Spleen (tissue), 11 donors: ENCODE data around the gene TPCN2. TPM values are rescaled to one million over a fixed set of nuclear protein-coding genes. Genes with fewer than 3 reads are reported as not detected.
A peak's percentile ranks its signal among the peaks of the same experiment; 100 is the strongest.

Experiments
- DNase-seq: peaks from one replicate; pipeline ENCODE4 v3.0.0-alpha.2; 2020
- H3K27ac ChIP-seq, 8 donors: fragments of 200-600 bp; sonication (generic) in 7 of 8; 1 replicate in 4 of 8; 2 replicates in 4 of 8; pipeline versions ENCODE4 v1.5.0 to v1.8.0; 2016 to 2021; ENCODE audit warnings: inconsistent platforms in 4 of 8, mild to moderate bottlenecking in 4 of 8, moderate library complexity in 1 of 8
- H3K27me3 ChIP-seq, 7 donors: fragments of 200-600 bp; sonication (generic) in 6 of 7; replicated peaks in 1 of 7; 1 replicate in 4 of 7; 2 replicates in 3 of 7; pipeline versions ENCODE4 v1.5.0 to v1.8.0; 2016 to 2021; ENCODE audit warnings: inconsistent platforms in 3 of 7, mild to moderate bottlenecking in 1 of 7
- H3K36me3 ChIP-seq, 6 donors: fragments of 200-600 bp; sonication (generic) in 5 of 6; 1 replicate in 4 of 6; 2 replicates in 2 of 6; pipeline versions ENCODE4 v1.5.0 to v1.8.0; 2016 to 2021; ENCODE audit warnings: inconsistent platforms in 2 of 6
- H3K4me1 ChIP-seq, 6 donors: fragments of 200-600 bp; sonication (generic) in 5 of 6; 1 replicate in 3 of 6; 2 replicates in 3 of 6; pipeline versions ENCODE4 v1.5.0 to v1.8.0; 2016 to 2021; ENCODE audit warnings: inconsistent platforms in 3 of 6
- H3K4me3 ChIP-seq, 8 donors: fragments of 200-600 bp; sonication (generic) in 7 of 8; 1 replicate in 4 of 8; 2 replicates in 4 of 8; pipeline versions ENCODE4 v1.5.0 to v1.8.0; 2016 to 2021; ENCODE audit warnings: inconsistent platforms in 4 of 8, mild to moderate bottlenecking in 4 of 8, moderate library complexity in 2 of 8
- H3K9me3 ChIP-seq, 8 donors: fragments of 200-600 bp; sonication (generic) in 7 of 8; 1 replicate in 4 of 8; 2 replicates in 4 of 8; pipeline versions ENCODE4 v1.5.0 to v1.8.0; 2016 to 2021; ENCODE audit warnings: inconsistent platforms in 4 of 8
- POLR2A ChIP-seq, 3 donors: fragments of 450-650 bp; IDR thresholded peaks; one replicate each; pipeline ENCODE4 v1.5.1; 2017; ENCODE audit warnings: antibody characterized with exemption in 3 of 3, mild to moderate bottlenecking in 1 of 3
- POLR2AphosphoS5 ChIP-seq, 3 donors: sonication (generic); formaldehyde crosslinking; IDR thresholded peaks; one replicate each; pipeline ENCODE4 v1.5.1; 2017; ENCODE audit warnings: antibody characterized with exemption in 3 of 3
- WGBS, 5 donors: extraction: QIAGEN DNeasy Blood & Tissue Kit in 3 of 5; methylation state at CpG; one replicate each; pipeline versions ENCODE4 v1.1.5 to v1.1.7; 2013 to 2018; 5-methylcytosine and 5-hydroxymethylcytosine counted together
- intact Hi-C: fragments of 100-400 bp; cut with DNase I; formaldehyde crosslinking; loops from one replicate; pipeline ENCODE4 v1.15.0; 2023; ENCODE audit warnings: low total_unique reads
- polyA plus RNA-seq, 3 donors: library from polyadenylated mRNA; stranded (reverse); fragments of 200-250 nt; gene quantifications; one replicate each; pipeline ENCODE4 v1.2.1, GENCODE V29; 2013
- total RNA-seq, 7 donors: library from RNA; depleted of rRNA in 3 of 7; stranded (reverse); fragments of >200 nt in 3 of 7; fragmentation: NEBNext Ultra II Directional in 4 of 7; extraction: Animal tissue kit (Norgen Biotek cat#: 25700) in 4 of 7; gene quantifications; one replicate each; pipeline versions ENCODE4 v1.1.0 to v1.2.1, GENCODE V29; 2016 to 2021
- TF ChIP-seq, protein P1 (sequence below), 11 experiments: fragments of 200-600 bp in 7 of 11; fragments of 450-650 bp in 4 of 11; sonication (generic) in 4 of 11; IDR thresholded peaks in 8 of 11; conservative IDR thresholded peaks in 3 of 11; 1 replicate in 7 of 11; 2 replicates in 4 of 11; pipeline versions ENCODE4 v1.4.0 to v1.8.0; 2016 to 2021; ENCODE audit warnings: antibody characterized with exemption in 11 of 11, inconsistent platforms in 4 of 11, mild to moderate bottlenecking in 1 of 11
- donor health status: healthy with polysubstance abuse.
- donor health status: DM: no; HTN: no; CAD: no; lungs with moderate emphysema.
- donor health status: DM: no; HTN: no; CAD: no.
- donor health status: Bipolar disorder and iron deficiency.
- donor health status: healthy.
- donor health status: DM: no; HTN: no; CAD: no.
- donor health status: DM: yes; HTN: yes; CAD: no.

Gene TPCN2
- total and polyA plus RNA-seq, 10 donors, result 3.6 to 30.4 (median 24.1) TPM

- Histone ChIP-seq H3K4me3 (no peak overlapping the region), H3K4me1 (peaks cover 0 to 6% (median 0%) of the 10 kb centered on the region in 6 donors), H3K27ac (no peak overlapping the region), H3K36me3 (peaks cover 0 to 54% (median 3%) of the 10 kb centered on the region in 6 donors), H3K27me3 (no peaks in the 10 kb centered on the region), H3K9me3 (peaks cover 0 to 6% (median 5%) of the 10 kb centered on the region in 8 donors)
- WGBS, 5 donors, result 84 to 91% (median 87%) methylated on average over 10 of the region's 10 CpGs
- intact Hi-C loops, result no loop called here
- DNase-seq, result no peak
- no peak for TF ChIP-seq POLR2A (IDR thresholded peaks at IDR 0.05)
- TF ChIP-seq, protein P1, sequence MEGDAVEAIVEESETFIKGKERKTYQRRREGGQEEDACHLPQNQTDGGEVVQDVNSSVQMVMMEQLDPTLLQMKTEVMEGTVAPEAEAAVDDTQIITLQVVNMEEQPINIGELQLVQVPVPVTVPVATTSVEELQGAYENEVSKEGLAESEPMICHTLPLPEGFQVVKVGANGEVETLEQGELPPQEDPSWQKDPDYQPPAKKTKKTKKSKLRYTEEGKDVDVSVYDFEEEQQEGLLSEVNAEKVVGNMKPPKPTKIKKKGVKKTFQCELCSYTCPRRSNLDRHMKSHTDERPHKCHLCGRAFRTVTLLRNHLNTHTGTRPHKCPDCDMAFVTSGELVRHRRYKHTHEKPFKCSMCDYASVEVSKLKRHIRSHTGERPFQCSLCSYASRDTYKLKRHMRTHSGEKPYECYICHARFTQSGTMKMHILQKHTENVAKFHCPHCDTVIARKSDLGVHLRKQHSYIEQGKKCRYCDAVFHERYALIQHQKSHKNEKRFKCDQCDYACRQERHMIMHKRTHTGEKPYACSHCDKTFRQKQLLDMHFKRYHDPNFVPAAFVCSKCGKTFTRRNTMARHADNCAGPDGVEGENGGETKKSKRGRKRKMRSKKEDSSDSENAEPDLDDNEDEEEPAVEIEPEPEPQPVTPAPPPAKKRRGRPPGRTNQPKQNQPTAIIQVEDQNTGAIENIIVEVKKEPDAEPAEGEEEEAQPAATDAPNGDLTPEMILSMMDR (IDR thresholded peaks at IDR 0.05 in 8 of 11, conservative IDR thresholded peaks at IDR 0.05 in 3 of 11), result no peak
Observed at GRCh38 chr11:69093106-69093505, 44.4 kb downstream of the TPCN2 start.

- Histone ChIP-seq H3K27ac (no peak overlapping the region), H3K9me3 (peaks cover 0 to 6% (median 5%) of the 10 kb centered on the region in 8 donors), H3K4me1 (peaks cover 0 to 5% (median 0%) of the 10 kb centered on the region in 6 donors), H3K4me3 (no peak overlapping the region), H3K36me3 (peaks cover 0 to 42% (median 2%) of the 10 kb centered on the region in 6 donors), H3K27me3 (peaks cover 0 to 3% (median 0%) of the 10 kb centered on the region in 7 donors)
- WGBS, 5 donors, result 67 to 84% (median 80%) methylated on average over 13 to 16 of the region's 16 CpGs
- DNase-seq, result no peak
- intact Hi-C loops, result no loop called here
- TF ChIP-seq POLR2AphosphoS5 (IDR thresholded peaks at IDR 0.05), result peak in 2 of 3 donors; percentile 10 to 38
- no peak for TF ChIP-seq POLR2A (IDR thresholded peaks at IDR 0.05)
- TF ChIP-seq, protein P1 (IDR thresholded peaks at IDR 0.05 in 8 of 11, conservative IDR thresholded peaks at IDR 0.05 in 3 of 11), result no peak
Observed at GRCh38 chr11:69094111-69094914, 45.6 kb downstream of the TPCN2 start.

DNA sequence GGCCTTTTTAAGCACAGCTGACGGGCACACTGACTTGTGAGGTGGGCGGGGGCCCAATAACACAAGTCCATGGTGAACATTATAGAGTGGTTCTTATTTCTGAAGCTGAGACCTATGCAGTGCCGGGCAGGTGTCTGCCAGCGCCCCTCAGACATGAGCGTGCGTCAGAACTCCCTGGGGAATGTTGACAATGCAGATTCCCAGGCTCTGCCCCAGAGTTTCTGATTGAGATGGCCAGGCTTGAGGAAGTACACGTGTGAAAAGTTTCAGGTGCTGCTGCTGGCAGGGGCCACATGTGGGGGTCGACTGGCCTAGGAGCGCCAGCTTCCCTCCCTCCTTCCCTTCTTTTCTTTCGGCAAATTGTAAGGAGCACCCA, 46.2 kb downstream of the TPCN2 start:
- WGBS, 5 donors, result 73 to 91% (median 82%) methylated on average over 9 to 10 of the region's 10 CpGs
- Histone ChIP-seq H3K9me3 (peaks cover 0 to 6% (median 5%) of the 10 kb centered on the region in 8 donors), H3K27ac (no peak overlapping the region), H3K27me3 (peaks cover 0 to 9% (median 0%) of the 10 kb centered on the region in 7 donors), H3K4me3 (no peak overlapping the region), H3K36me3 (peaks cover 0 to 36% (median 2%) of the 10 kb centered on the region in 6 donors), H3K4me1 (peaks cover 0 to 5% (median 0%) of the 10 kb centered on the region in 6 donors)
- DNase-seq, result no peak
- TF ChIP-seq POLR2AphosphoS5 (IDR thresholded peaks at IDR 0.05), result no peak
- no peak for TF ChIP-seq POLR2A (IDR thresholded peaks at IDR 0.05)
- TF ChIP-seq, protein P1 (IDR thresholded peaks at IDR 0.05 in 8 of 11, conservative IDR thresholded peaks at IDR 0.05 in 3 of 11), result no peak
- intact Hi-C loops, result no loop called here

GRCh38 chr11:69095300-69095699, 46.6 kb downstream of the TPCN2 start:
- Histone ChIP-seq H3K27ac (no peak overlapping the region), H3K27me3 (peaks cover 0 to 13% (median 0%) of the 10 kb centered on the region in 7 donors), H3K4me1 (peaks cover 0 to 5% (median 0%) of the 10 kb centered on the region in 6 donors), H3K9me3 (peaks cover 0 to 6% (median 5%) of the 10 kb centered on the region in 8 donors), H3K4me3 (no peak overlapping the region), H3K36me3 (peaks cover 0 to 32% (median 2%) of the 10 kb centered on the region in 6 donors)
- 82 to 90% (median 86%) methylated on average over 6 to 10 of the region's 10 CpGs for WGBS, 5 donors
- TF ChIP-seq, protein P1 (IDR thresholded peaks at IDR 0.05 in 8 of 11, conservative IDR thresholded peaks at IDR 0.05 in 3 of 11), result no peak
- TF ChIP-seq POLR2AphosphoS5 (IDR thresholded peaks at IDR 0.05) (peak in 1 of 3 donors; percentile 62), POLR2A (IDR thresholded peaks at IDR 0.05) (no peak)
- intact Hi-C loops, result no loop called here
- DNase-seq, result no peak
